ENCODE measurements around the gene LRP6.

- no peak for TF ChIP-seq GATA2 (IDR thresholded peaks at IDR 0.05; ENCODE audit: low read depth, low read length)
- no peak for TF ChIP-seq GATA3 (IDR thresholded peaks at IDR 0.05; ENCODE audit: low read depth, low read length)
Measured at GRCh38 chr12:12224240-12224940, 42.5 kb downstream of the LRP6 start.

Measured in SH-SY5Y (cell line).